HTR-8/SVneo (cell line): ENCODE results near the gene CMKLR1.

Source experiments
- DNase-seq: peaks from one replicate; pipeline ENCODE4 v3.0.0; 2011; ENCODE audit warnings: low spot score, mixed read lengths; ENCODE audit not compliant: insufficient read length
- FAIRE-seq: peaks from 2 replicates; lab custom pipeline; 2011; peaks lifted over from hg19 to GRCh38; lab: Jason Lieb, UNC

CMKLR1 gene

DNA sequence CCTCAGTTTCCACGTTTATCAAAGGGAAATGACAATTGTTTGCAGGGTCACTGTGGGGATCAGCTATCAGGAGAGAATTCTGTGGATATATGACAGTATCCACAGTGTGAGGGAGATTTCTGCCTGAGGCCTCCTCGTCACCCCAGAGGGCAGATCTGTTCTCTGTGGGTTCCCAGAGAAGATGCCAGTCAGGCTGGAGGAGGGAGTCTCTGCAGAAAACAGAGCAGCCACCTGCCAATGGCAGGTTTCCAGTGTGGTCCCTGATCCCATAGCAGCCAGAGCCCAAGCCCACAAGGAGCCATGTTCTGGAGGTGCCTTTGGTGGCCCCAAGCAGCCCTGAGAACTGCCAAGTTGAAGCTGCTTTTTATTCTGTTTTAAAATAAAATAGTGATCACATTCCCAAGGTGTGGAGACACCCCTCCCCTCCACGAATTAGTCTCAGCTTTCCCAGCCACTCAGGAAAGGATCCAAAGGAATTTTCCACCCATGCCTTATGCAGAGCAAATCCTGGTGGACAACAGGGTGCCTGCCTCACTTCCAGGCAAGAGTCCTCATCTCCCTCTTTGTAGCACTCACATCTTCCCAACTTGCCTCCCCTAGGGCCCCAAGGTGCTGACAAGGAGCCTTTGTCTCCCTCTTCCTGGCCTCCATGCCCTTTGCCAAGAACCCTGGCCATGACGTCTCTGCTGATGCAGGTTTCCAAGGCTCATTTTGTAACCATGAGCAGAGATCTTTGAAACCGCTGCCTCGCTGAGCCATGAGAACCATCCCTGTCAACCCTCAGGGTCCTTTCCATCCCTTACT is 20.4 kb downstream of the CMKLR1 start:
- FAIRE-seq (no peak), DNase-seq (no peak)

DNA sequence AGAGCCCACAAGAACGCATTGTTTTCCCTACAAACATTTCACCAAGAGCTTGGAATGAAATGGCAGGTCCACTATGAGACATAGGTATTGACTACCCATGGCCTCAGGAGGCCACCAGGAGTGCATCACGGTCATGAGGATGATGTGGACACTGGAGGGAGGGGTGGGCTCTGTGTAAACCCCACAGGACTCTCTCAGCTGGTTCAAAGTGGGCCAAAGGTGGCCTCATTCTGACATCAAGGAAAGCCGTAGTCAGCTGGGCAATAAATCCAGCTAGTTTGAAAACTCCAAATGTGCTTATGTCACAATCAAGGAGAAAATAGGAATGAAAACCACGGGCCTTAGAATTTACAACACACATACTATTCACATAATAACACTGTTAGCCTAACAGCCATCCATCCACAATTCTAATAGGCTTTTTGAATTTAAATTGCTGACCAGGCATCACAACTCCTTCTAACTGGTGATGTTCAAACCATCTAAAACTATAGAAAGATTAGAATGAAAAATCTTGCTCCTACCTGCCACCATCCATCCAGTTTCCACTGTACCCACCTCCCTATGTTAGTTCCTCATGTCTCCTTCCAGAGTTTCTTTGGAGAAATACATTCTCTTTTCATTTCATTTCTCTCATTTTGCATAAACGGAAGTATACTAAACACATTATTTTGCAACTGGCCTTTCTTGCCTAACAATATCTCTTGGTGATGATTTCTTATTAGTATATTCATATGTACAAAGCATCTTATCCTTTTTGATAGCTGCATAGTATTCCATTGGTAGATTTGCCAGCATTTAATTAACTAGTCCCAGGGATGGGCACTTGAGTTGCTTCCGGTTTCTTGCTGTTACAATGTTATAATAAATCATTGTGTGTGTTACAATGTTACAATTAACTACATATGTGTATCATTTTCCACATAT is 21.5 kb downstream of the CMKLR1 start:
- FAIRE-seq, result no peak
- DNase-seq, result no peak

- FAIRE-seq, result no peak
- no peak for DNase-seq
Measured at GRCh38 chr12:108316176-108317086, 22.7 kb downstream of the CMKLR1 start.

DNA sequence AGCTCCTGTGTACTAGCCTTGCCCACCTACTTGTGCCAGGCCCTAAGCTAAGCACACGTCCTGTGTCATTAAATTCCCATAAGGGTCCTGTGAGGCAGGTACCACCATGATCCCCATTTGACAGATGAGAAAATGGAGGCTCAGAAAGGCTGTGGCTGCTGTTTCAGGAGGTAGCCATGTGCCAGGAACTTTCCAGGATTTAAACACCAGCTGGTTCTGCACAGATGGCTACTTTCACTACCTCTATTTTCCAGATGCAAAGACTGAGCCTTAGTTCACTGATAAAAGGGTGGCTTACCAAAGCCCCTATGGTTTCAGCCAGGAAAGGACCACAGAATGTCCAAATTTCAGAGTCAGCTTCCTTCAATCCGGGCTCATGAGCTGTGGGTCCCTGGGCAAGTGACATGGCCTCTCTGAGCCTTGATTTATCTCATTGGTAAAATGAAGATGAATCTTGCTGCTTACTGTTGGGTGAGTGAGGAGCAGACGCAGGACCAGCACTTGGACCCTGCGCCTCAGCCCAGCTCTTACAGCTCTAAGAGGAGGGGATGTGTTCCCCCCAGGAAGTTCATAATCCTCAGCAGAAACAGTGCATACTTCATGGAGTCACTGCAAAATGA is 23.5 kb downstream of the CMKLR1 start:
- no peak for FAIRE-seq
- DNase-seq, result no peak

DNA sequence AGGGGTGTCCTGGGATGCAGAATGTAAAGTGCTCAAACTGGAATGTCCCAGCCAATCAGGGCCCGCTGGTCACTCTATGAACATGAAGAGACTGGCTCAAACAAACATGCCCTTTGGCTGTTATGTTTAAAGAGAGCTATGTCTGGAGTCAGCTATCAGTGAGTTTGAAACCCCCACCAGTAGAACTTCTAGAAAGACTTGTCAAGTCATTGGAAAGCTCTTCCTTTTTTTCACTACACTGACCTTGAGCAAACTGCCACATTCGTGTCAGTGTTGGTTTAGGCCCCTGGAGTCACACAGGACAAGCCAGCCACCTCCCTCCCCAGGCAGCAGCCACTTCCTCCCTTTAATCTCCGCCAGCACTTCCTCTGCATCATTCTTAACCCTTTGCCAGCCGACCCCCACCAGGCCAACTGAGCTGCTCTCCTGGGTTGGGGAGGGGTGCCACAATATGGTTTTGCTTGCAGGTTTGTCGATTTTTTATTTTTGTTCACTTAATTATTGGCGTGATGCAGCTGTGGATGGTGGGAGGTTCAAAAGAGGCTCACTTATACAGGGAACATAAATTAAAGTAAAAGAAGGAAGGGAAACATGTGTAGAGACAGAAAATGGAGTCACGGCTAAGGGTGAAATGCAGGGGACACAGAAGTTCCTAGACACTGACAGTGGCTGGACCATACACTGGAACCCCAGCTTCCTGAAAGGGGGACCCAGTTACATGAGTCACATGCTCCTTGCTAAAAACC is 25.3 kb downstream of the CMKLR1 start:
- DNase-seq (no peak), FAIRE-seq (no peak)

DNA sequence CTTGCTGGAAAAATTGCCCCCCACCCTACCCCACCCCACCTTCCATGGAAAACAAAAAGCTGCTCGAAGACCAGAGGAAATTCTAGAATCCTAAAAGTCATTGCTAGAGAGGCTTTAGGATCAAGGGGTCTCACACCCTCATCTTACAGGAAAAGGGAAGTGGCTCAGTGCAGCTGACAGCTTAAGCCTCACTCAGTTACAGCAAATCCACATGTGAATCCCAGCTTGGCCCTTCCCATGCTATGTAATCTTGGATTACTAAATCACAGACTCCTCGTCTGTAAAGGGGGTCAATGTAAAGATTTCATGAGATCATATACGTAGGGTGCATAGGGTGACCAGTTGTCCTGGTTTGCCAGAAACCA is 25.9 kb downstream of the CMKLR1 start:
- FAIRE-seq, result no peak
- DNase-seq, result no peak

- FAIRE-seq (no peak), DNase-seq (peak; percentile 21)
Measured at GRCh38 chr12:108312693-108313189, 26.4 kb downstream of the CMKLR1 start.

DNA sequence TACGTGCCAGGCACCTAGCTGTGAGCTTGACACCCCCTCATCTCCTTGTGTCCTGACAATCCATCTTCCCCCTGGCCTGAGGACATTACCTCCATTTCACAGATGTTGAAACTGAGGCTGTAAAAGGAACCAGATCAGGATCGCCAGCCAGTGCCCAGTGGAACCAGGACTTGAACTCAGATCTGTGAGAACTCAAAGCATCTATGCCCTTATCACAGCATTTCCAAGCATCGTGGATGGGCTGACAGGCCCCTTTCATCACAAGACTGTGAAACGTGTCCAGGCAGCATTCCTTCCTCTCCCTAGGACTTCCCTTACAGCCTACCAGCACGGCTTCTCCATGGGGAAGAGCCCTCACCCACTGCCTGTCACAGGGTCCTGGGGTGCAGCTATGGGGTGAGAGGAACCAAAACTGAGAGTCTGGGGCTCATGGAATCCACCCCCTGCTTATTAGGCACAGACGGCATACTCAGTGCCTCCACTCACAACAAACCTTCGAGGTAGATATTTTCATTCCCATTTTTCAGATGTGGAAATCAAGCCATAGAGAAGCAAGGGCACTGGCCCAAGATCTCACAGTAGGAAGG is 26.9 kb downstream of the CMKLR1 start:
- no peak for DNase-seq
- no peak for FAIRE-seq

GRCh38 chr12:108311605-108312004 is 27.5 kb downstream of the CMKLR1 start:
- FAIRE-seq (no peak), DNase-seq (no peak)

- FAIRE-seq (no peak), DNase-seq (no peak)
Measured at GRCh38 chr12:108310489-108310888, 28.6 kb downstream of the CMKLR1 start.

DNA sequence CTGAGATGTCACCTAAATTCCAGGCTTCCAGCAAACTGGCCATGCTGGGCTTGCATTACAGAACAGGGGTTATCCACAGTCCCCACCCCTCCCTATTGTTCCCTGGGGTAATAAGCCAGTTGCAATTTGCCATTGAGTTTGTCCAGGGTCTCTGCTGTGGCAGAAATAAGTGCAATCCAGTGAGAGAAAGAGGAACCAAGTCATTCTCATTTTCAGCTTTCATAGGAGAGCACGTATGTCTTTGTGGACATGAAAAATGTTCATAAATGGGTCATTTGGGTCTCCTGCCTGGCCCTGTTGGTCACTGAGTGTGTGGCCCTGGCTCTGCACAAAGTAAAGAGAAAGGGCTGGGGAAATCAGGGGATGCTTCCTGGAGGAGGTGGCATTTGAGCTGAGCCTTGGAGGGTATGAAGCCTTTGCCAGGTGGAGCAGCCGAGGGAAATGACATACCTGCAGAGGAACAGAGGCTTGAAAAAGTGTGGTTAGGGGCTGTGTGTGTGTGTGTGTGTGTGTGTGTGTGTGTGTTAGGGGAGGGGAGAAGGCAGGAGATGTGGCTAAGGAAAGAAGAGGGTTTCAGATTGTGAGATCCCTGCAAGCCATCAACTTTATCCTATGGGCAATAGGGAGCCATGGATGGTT is 29.3 kb downstream of the CMKLR1 start:
- no peak for DNase-seq
- FAIRE-seq, result no peak

- no peak for FAIRE-seq
Measured at GRCh38 chr12:108308395-108309085, 30.6 kb downstream of the CMKLR1 start.

DNA sequence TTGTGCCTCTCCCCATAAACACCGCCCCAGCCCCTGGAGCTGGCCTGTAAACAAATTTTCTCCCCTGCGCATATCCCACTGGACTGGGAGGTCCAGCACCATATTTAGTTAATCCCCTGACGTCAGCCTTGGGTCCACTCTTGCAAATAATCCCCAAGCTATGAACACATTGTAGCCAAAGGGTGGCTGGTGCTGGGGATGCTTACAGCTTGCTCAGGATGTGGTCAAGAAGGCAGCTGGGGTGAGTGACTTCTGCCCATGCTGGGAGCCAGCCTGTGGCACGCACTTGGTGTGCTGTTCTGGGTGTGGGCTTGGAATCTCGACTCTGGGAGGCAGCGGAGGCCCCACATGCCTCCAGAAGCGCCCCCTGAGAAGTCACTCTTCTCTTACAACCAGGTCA is 32.1 kb downstream of the CMKLR1 start:
- FAIRE-seq, result no peak
- DNase-seq, result peak; percentile 34

More at GRCh38 chr12:108308395-108309085, 30.6 kb downstream of the CMKLR1 start:
- no peak for DNase-seq

- FAIRE-seq (no peak), DNase-seq (no peak)
Measured at GRCh38 chr12:108306506-108306905, 32.6 kb downstream of the CMKLR1 start.

DNA sequence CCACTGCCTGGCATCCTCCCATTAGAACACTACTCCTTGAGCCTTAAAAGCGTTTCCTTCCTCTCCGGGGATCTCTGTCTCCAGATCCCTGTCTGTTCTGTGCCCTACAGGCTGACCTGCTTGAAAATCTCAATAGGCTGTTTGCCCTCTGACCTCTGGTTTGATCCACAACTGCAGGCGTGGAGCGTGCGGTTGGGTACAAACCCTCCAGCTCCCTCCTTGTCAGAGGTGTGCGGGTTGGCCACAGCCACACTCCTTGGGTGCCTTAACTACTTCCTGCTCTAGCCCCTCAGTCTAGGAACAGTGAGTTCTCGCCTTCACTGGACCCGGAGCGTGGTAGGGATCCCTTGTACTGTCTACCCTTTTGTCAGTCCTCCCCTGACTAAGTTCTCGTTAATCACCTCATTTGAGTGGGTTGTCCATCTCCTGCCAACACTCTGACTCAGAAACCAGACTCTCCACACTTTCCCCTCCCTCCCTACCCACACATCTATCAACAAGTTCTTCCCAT is 33.1 kb downstream of the CMKLR1 start:
- FAIRE-seq (no peak), DNase-seq (no peak)

DNA sequence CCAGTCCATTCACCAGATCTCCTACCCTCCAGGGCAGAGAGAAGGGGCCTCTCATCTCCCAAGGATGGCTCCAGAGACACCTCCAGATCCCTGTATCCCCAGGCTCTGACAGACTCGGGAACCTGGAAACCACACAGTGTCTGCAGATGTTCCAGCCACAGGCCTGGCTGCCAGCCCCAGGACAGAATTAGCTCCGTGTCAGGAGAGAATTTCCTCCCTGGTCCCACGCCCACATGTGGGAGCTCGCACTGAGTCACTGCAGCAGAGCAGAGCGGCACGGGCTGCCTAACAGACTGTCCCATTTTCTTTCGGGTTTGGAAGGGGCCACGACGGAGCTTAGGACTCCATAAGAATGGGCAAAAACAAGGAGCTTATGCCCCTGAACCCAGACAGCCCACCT is 33.6 kb downstream of the CMKLR1 start:
- no peak for FAIRE-seq

DNA sequence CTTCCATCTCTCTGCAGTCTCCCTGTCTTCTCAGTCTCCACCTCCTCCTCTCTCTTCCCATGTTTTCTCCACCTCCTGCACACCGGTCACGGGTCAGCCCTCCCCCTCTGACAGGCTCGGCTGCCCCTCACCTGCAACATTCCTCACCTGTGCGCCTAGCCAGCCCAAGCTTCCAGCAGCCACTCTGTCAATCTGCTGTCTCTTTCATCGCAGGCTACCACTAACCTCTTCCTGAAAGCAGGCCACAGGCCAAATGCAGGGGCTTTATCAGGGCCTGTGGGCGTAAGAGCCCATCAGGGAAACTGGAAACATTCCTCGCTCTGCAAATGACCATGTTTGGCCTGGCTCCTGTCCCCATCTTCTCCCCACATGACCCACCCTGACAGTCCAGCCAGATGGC is 34.5 kb downstream of the CMKLR1 start:
- DNase-seq (no peak), FAIRE-seq (no peak)

More for the DNA sequence above, 33.6 kb downstream of the CMKLR1 start:
- DNase-seq, result peak; percentile 41
